Sigmoid colon (tissue), 7 donors: Measurements from ENCODE around the gene DOK5. TPM values are rescaled to one million over a fixed set of nuclear protein-coding genes. Genes with fewer than 3 reads are reported as not detected.

Experiments
- DNase-seq: peaks from one replicate; pipeline ENCODE4 v3.0.0-alpha.2; 2019
- H3K27ac ChIP-seq, 4 donors: fragments of 200-600 bp; sonication (generic); one replicate each; pipeline ENCODE4 v1.5.1; 2016 to 2019; ENCODE audit warnings: mild to moderate bottlenecking in 1 of 4
- H3K27me3 ChIP-seq, 3 donors: fragments of 200-600 bp; sonication (generic); one replicate each; pipeline ENCODE4 v1.5.1; 2019; ENCODE audit warnings: mild to moderate bottlenecking in 1 of 3
- H3K36me3 ChIP-seq, 4 donors: fragments of 200-600 bp; sonication (generic); one replicate each; pipeline ENCODE4 v1.5.1; 2016 to 2019
- H3K4me1 ChIP-seq, 4 donors: fragments of 200-600 bp; sonication (generic); one replicate each; pipeline ENCODE4 v1.5.1; 2017 to 2019
- H3K4me3 ChIP-seq, 4 donors: fragments of 200-600 bp; sonication (generic); one replicate each; pipeline ENCODE4 v1.5.1; 2017 to 2019; ENCODE audit warnings: mild to moderate bottlenecking in 2 of 4, moderate library complexity in 1 of 4
- H3K9me3 ChIP-seq, 4 donors: fragments of 200-600 bp in 3 of 4; sonication (generic) in 3 of 4; one replicate each; pipeline versions ENCODE4 v1.5.1 to v1.6.1; 2013 to 2019
- CTCF ChIP-seq, 4 experiments: fragments of 450-650 bp in 3 of 4; fragments of 200-600 bp in 1 of 4; IDR thresholded peaks; one replicate each; pipeline ENCODE4 v1.5.1; 2016 to 2019; ENCODE audit warnings: antibody characterized with exemption in 4 of 4, mild to moderate bottlenecking in 3 of 4, moderate library complexity in 2 of 4
- EP300 ChIP-seq, 4 donors: sonication (generic); formaldehyde crosslinking; IDR thresholded peaks; one replicate each; pipeline ENCODE4 v1.6.1; 2017; ENCODE audit warnings: antibody characterized with exemption in 4 of 4
- POLR2A ChIP-seq, 2 donors: fragments of 450-650 bp; IDR thresholded peaks; one replicate each; pipeline ENCODE4 v1.6.1; 2016; ENCODE audit warnings: antibody characterized with exemption in 2 of 2, mild to moderate bottlenecking in 2 of 2, moderate library complexity in 2 of 2
- POLR2AphosphoS5 ChIP-seq, 4 donors: sonication (generic); formaldehyde crosslinking; IDR thresholded peaks; one replicate each; pipeline ENCODE4 v1.6.1; 2017; ENCODE audit warnings: antibody characterized with exemption in 4 of 4
- WGBS, 2 donors: extraction: QIAGEN DNeasy Blood & Tissue Kit; methylation state at CpG; one replicate each; pipeline ENCODE4 v1.1.7; 2013; 5-methylcytosine and 5-hydroxymethylcytosine counted together
- intact Hi-C: fragments of 100-400 bp; cut with DNase I; formaldehyde crosslinking; loops from one replicate; pipeline ENCODE4 v1.15.1; 2023
- polyA plus RNA-seq, 3 donors: library from polyadenylated mRNA; stranded (reverse); fragments of 200-250 nt; gene quantifications; one replicate each; pipeline ENCODE4 v1.2.3, GENCODE V29; 2013
- total RNA-seq, 4 donors: library from RNA; depleted of rRNA; stranded (reverse); fragments of >200 nt; gene quantifications; one replicate each; pipeline ENCODE4 v1.1.0, GENCODE V29; 2016
- donor health status: healthy with polysubstance abuse.
- donor health status: Bipolar disorder and iron deficiency.
- donor health status: healthy.

DOK5 gene
- total and polyA plus RNA-seq, 7 donors: 0.32 to 5.0 (median 1.7) TPM; not detected in 1

GRCh38 chr20:54573838-54574237, 98.4 kb downstream of the DOK5 start:
- Histone ChIP-seq H3K4me3 (no peak overlapping the region), H3K4me1 (no peaks in the 10 kb centered on the region), H3K27ac (no peak overlapping the region), H3K36me3 (no peaks in the 10 kb centered on the region), H3K27me3 (no peaks in the 10 kb centered on the region), H3K9me3 (no peaks in the 10 kb centered on the region)
- TF ChIP-seq CTCF (IDR thresholded peaks at IDR 0.05): no peak
- no peak for TF ChIP-seq EP300 (IDR thresholded peaks at IDR 0.05)
- TF ChIP-seq POLR2A (IDR thresholded peaks at IDR 0.05): no peak
- no peak for TF ChIP-seq POLR2AphosphoS5 (IDR thresholded peaks at IDR 0.05)
- 83 to 86% methylated on average over 6 of the region's 6 CpGs for WGBS, 2 donors
- intact Hi-C loops: no loop called here
- DNase-seq: no peak

GRCh38 chr20:54576518-54576917, 101.1 kb downstream of the DOK5 start:
- H3K4me1 ChIP-seq: no peaks in the 10 kb centered on the region
- DNase-seq: no peak
- H3K27ac ChIP-seq: no peak overlapping the region
- TF ChIP-seq CTCF (IDR thresholded peaks at IDR 0.05): no peak
- no peak for TF ChIP-seq POLR2AphosphoS5 (IDR thresholded peaks at IDR 0.05)
- TF ChIP-seq EP300 (IDR thresholded peaks at IDR 0.05): no peak
- no peak for TF ChIP-seq POLR2A (IDR thresholded peaks at IDR 0.05)
- no peaks in the 10 kb centered on the region for H3K36me3 ChIP-seq
- no peak overlapping the region for H3K4me3 ChIP-seq
- 81 to 91% methylated on average over 6 of the region's 6 CpGs for WGBS, 2 donors
- H3K9me3 ChIP-seq: no peaks in the 10 kb centered on the region
- H3K27me3 ChIP-seq: no peaks in the 10 kb centered on the region
- intact Hi-C loops: no loop called here

- no peak for TF ChIP-seq CTCF (IDR thresholded peaks at IDR 0.05)
- TF ChIP-seq EP300 (IDR thresholded peaks at IDR 0.05): no peak
- TF ChIP-seq POLR2AphosphoS5 (IDR thresholded peaks at IDR 0.05): no peak
- TF ChIP-seq POLR2A (IDR thresholded peaks at IDR 0.05): no peak
- no peaks in the 10 kb centered on the region for H3K4me1 ChIP-seq
- no peak overlapping the region for H3K27ac ChIP-seq
- intact Hi-C loops: no loop called here
- H3K9me3 ChIP-seq: no peaks in the 10 kb centered on the region
- H3K27me3 ChIP-seq: no peaks in the 10 kb centered on the region
- H3K4me3 ChIP-seq: no peak overlapping the region
- H3K36me3 ChIP-seq: no peaks in the 10 kb centered on the region
- no peak for DNase-seq
Observed at GRCh38 chr20:54577637-54578036, 102.2 kb downstream of the DOK5 start.

GRCh38 chr20:54585217-54585616, 109.8 kb downstream of the DOK5 start:
- Histone ChIP-seq H3K36me3 (no peaks in the 10 kb centered on the region), H3K27me3 (no peaks in the 10 kb centered on the region), H3K9me3 (no peaks in the 10 kb centered on the region), H3K27ac (no peak overlapping the region), H3K4me3 (no peak overlapping the region), H3K4me1 (no peaks in the 10 kb centered on the region)
- TF ChIP-seq POLR2A (IDR thresholded peaks at IDR 0.05) (no peak), POLR2AphosphoS5 (IDR thresholded peaks at IDR 0.05) (no peak), CTCF (IDR thresholded peaks at IDR 0.05) (no peak), EP300 (IDR thresholded peaks at IDR 0.05) (no peak)
- intact Hi-C loops: loop anchor here (10.0 kb wide), 1 partner anchor 420 kb away; no protein-coding TSS in a partner anchor
- no peak for DNase-seq
- 24 to 50% methylated on average over 3 of the region's 3 CpGs for WGBS, 2 donors

GRCh38 chr20:54587408-54587807, 112.0 kb downstream of the DOK5 start:
- H3K9me3 ChIP-seq: no peaks in the 10 kb centered on the region
- no peaks in the 10 kb centered on the region for H3K36me3 ChIP-seq
- H3K4me3 ChIP-seq: no peak overlapping the region
- no peak overlapping the region for H3K27ac ChIP-seq
- H3K27me3 ChIP-seq: no peaks in the 10 kb centered on the region
- 87 to 89% methylated on average over 6 of the region's 6 CpGs for WGBS, 2 donors
- DNase-seq: no peak
- no peaks in the 10 kb centered on the region for H3K4me1 ChIP-seq
- intact Hi-C loops: loop anchor here (10.0 kb wide), 1 partner anchor 417 kb away; no protein-coding TSS in a partner anchor
- no peak for TF ChIP-seq POLR2AphosphoS5 (IDR thresholded peaks at IDR 0.05)
- no peak for TF ChIP-seq POLR2A (IDR thresholded peaks at IDR 0.05)
- no peak for TF ChIP-seq CTCF (IDR thresholded peaks at IDR 0.05)
- no peak for TF ChIP-seq EP300 (IDR thresholded peaks at IDR 0.05)
